ENCODE data around the gene CLDN24.

GRCh38 chr4:183322326-183322725, at the start of gene CLDN24:
- no peak for TF ChIP-seq CTCF (IDR thresholded peaks at IDR 0.05)
- TF ChIP-seq EZH2phosphoT487 (IDR thresholded peaks at IDR 0.05), result no peak
- no peak for TF ChIP-seq EZH2 (IDR thresholded peaks at IDR 0.05)
